HG03342 (cell line): Measurements from ENCODE around the gene CDA.

ENCODE experiments used
- ATAC-seq: cut with Tn5 transposase; IDR thresholded peaks from one replicate; pipeline ENCODE4 v1.9.1; 2021; ENCODE audit warnings: mild to moderate bottlenecking, moderate library complexity; ENCODE audit not compliant: unreplicated experiment

The CDA gene

GRCh38 chr1:20588634-20589225 is at the start of gene CDA:
Gene CDA (plus strand): TSS chr1:20589097. CDS start chr1:20589130, 33 bp downstream.
- no peak for ATAC-seq

GRCh38 chr1:20540281-20540680 is 48.6 kb upstream of the CDA start:
- ATAC-seq = no peak

- ATAC-seq = no peak
Observed at GRCh38 chr1:20546637-20547036, 42.3 kb upstream of the CDA start.

- no peak for ATAC-seq
Observed at GRCh38 chr1:20551161-20551560, 37.7 kb upstream of the CDA start.

GRCh38 chr1:20551945-20552727 is 36.8 kb upstream of the CDA start, which contains the start of gene FAM43B:
Gene FAM43B (plus strand): TSS chr1:20552573. CDS start chr1:20552974, 401 bp downstream.
- no peak for ATAC-seq

- ATAC-seq = no peak
Observed at GRCh38 chr1:20552728-20553445, 36.0 kb upstream of the CDA start.

- ATAC-seq = no peak
Observed at GRCh38 chr1:20555025-20555757, 33.7 kb upstream of the CDA start.

- no peak for ATAC-seq
Observed at GRCh38 chr1:20555758-20556120, 33.2 kb upstream of the CDA start.

GRCh38 chr1:20558191-20558590 is 30.7 kb upstream of the CDA start:
- no peak for ATAC-seq

- no peak for ATAC-seq
Observed at GRCh38 chr1:20560966-20561365, 27.9 kb upstream of the CDA start.

- ATAC-seq = no peak
Observed at GRCh38 chr1:20565234-20565633, 23.7 kb upstream of the CDA start.

GRCh38 chr1:20569523-20570098 is 19.3 kb upstream of the CDA start:
- ATAC-seq = no peak

GRCh38 chr1:20571427-20571826 is 17.5 kb upstream of the CDA start:
- ATAC-seq = no peak

GRCh38 chr1:20573987-20574386 is 14.9 kb upstream of the CDA start:
- no peak for ATAC-seq

- ATAC-seq = no peak
Observed at GRCh38 chr1:20574686-20575540, 14.0 kb upstream of the CDA start.

GRCh38 chr1:20575541-20576336 is 13.2 kb upstream of the CDA start:
- ATAC-seq = no peak

- ATAC-seq = no peak
Observed at GRCh38 chr1:20578062-20578461, 10.8 kb upstream of the CDA start.

- ATAC-seq = no peak
Observed at GRCh38 chr1:20578721-20579395, 10.0 kb upstream of the CDA start.

- ATAC-seq = no peak
Observed at GRCh38 chr1:20584890-20585289, 4.0 kb upstream of the CDA start.
